ENCODE data around the gene CLDN2.
"Not testable (repeated sequence)": the region's sequence is repeated elsewhere in the genome, so short reads cannot be mapped to it uniquely, and the experiment has no call there.

CLDN2 gene

GRCh38 chrX:106964290-106964689, 44.1 kb downstream of the CLDN2 start:
- DNase-seq: no peak

DNA sequence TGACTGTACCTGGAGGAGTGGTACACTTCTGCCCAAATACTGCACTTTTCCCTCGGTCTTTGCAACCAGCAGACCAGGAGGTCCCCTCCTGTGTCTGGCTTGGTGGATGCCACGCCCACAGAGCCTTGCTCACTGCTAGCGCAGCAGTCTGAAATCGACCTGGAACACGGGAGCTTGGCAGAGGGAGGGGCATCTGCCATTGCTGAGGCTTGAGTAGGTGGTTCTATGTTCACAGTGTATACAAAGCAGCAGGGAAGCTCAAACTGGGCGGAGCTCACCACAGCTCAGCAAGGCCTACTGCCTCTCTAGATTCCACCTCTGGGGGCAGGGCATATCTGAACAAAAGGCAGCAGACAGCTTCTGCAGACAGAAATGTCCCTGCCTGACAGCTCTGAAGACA, 46.3 kb downstream of the CLDN2 start:
- DNase-seq: not testable (repeated sequence)

GRCh38 chrX:106972896-106973295, 52.7 kb downstream of the CLDN2 start:
- no peak for DNase-seq

DNA sequence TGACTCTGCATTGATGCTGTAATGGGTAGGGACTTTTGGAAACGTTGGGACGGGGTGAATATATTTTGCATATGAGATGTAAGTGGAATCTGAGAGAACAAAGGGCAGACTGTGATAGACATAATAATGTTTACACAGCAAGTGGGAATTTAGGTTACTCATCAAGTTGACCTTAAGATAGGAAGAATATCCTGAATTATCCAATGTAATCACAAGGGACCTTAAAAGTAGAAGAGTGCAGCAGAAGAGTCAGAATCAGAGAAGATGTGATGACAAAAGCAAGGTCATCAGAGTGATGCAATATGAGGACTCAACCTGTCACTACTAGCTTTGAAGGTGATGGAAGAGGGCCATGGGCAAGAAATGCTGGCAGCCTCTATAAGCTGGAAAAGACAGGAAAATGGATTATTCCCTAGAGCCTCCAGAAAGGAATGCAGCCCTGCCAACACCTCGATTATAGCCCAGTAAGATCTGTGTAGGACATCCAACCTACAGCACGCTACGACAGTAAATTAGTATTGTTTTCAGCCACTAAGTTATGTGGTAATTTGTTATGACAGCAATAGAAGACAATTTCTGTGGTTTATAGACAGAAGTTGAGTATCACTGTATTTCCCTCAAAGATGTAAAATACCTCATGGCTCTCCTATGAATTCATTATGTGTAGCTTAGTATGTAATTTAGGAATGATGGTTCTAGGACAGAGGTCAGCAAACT, 53.4 kb downstream of the CLDN2 start:
- no peak for DNase-seq

GRCh38 chrX:106976416-106976815, 56.2 kb downstream of the CLDN2 start:
- no peak for DNase-seq
